H9 (cell line): ENCODE measurements around the gene RPL36. TPM values are rescaled to one million over a fixed set of nuclear protein-coding genes. Genes with fewer than 3 reads are reported as not detected.

Experiments used
- DNase-seq: peaks from one replicate; pipeline ENCODE4 v3.0.0-alpha.2; 2017
- H2AFZ ChIP-seq: one replicate; pipeline ENCODE4 v1.6.1; 2013; ENCODE audit warnings: mild to moderate bottlenecking, low read length, control low read depth, moderate library complexity
- H2AK5ac ChIP-seq: 2 replicates; pipeline ENCODE4 v1.6.1; 2013; ENCODE audit warnings: low read length, control low read depth, mixed read lengths; ENCODE audit not compliant: insufficient read length
- H2BK120ac ChIP-seq: one replicate; pipeline ENCODE4 v1.6.1; 2013; ENCODE audit warnings: low read depth, mild to moderate bottlenecking, low read length, control low read depth, inconsistent platforms; ENCODE audit not compliant: poor library complexity, severe bottlenecking
- H2BK12ac ChIP-seq: 2 replicates; pipeline ENCODE4 v1.6.1; 2013; ENCODE audit warnings: low read length, control low read depth, mixed read lengths, low read depth; ENCODE audit not compliant: insufficient read length
- H2BK15ac ChIP-seq: 2 replicates; pipeline ENCODE4 v1.6.1; 2013; ENCODE audit warnings: low read depth, low read length, control low read depth
- H2BK20ac ChIP-seq: one replicate; pipeline ENCODE4 v1.6.1; 2013; ENCODE audit warnings: low read depth, mild to moderate bottlenecking, low read length, control low read depth, inconsistent platforms; ENCODE audit not compliant: poor library complexity, severe bottlenecking
- H2BK5ac ChIP-seq: 2 replicates; pipeline ENCODE4 v1.6.1; 2013; ENCODE audit warnings: low read length, control low read depth, mixed read lengths; ENCODE audit not compliant: insufficient read length
- H3K14ac ChIP-seq: 2 replicates; pipeline ENCODE4 v1.6.1; 2013; ENCODE audit warnings: low read length, control low read depth; ENCODE audit not compliant: insufficient read depth
- H3K18ac ChIP-seq: 2 replicates; pipeline ENCODE4 v1.6.1; 2013; ENCODE audit warnings: low read depth, mild to moderate bottlenecking, mixed read lengths, low read length, control low read depth; ENCODE audit not compliant: insufficient read length
- H3K23ac ChIP-seq: 2 replicates; pipeline ENCODE4 v1.6.1; 2013; ENCODE audit warnings: low read length, control low read depth, mixed read lengths, low read depth; ENCODE audit not compliant: insufficient read length
- H3K23me2 ChIP-seq: 2 replicates; pipeline ENCODE4 v1.6.1; 2013; ENCODE audit warnings: low read depth, mild to moderate bottlenecking, mixed read lengths, low read length, control low read depth; ENCODE audit not compliant: insufficient read length, poor library complexity, severe bottlenecking
- H3K27ac ChIP-seq: 2 replicates; pipeline ENCODE4 v1.5.1; 2013; ENCODE audit warnings: low read length, control low read depth, mixed read lengths, low read depth; ENCODE audit not compliant: insufficient read length
- H3K27me3 ChIP-seq: 2 replicates; pipeline ENCODE4 v1.6.1; 2013; ENCODE audit warnings: low read length, control low read depth, inconsistent platforms; ENCODE audit not compliant: insufficient read depth
- H3K4ac ChIP-seq: 2 replicates; pipeline ENCODE4 v1.6.1; 2013; ENCODE audit warnings: low read depth, mild to moderate bottlenecking, control low read depth, inconsistent platforms, low read length, moderate library complexity
- H3K4me1 ChIP-seq: 2 replicates; pipeline ENCODE4 v1.6.1; 2013; ENCODE audit warnings: low read length, control low read depth, inconsistent platforms; ENCODE audit not compliant: insufficient read depth
- H3K4me2 ChIP-seq: 2 replicates; pipeline ENCODE4 v1.6.1; 2013; ENCODE audit warnings: low read length, control low read depth, mixed read lengths; ENCODE audit not compliant: insufficient read length, insufficient read depth
- H3K56ac ChIP-seq: 2 replicates; pipeline ENCODE4 v1.6.1; 2013; ENCODE audit warnings: low read depth, mild to moderate bottlenecking, mixed read lengths, low read length, control low read depth; ENCODE audit not compliant: insufficient read length
- H3K79me1 ChIP-seq: 2 replicates; pipeline ENCODE4 v1.6.1; 2013; ENCODE audit warnings: low read depth, mild to moderate bottlenecking, moderate library complexity, low read length, control low read depth, inconsistent platforms; ENCODE audit not compliant: insufficient read depth, poor library complexity, severe bottlenecking
- H3K79me2 ChIP-seq: 2 replicates; pipeline ENCODE4 v1.6.1; 2013; ENCODE audit warnings: low read length, control low read depth, inconsistent platforms; ENCODE audit not compliant: insufficient read depth
- H3K9ac ChIP-seq: 2 replicates; pipeline ENCODE4 v1.6.1; 2013; ENCODE audit warnings: low read length, control low read depth, mixed read lengths; ENCODE audit not compliant: insufficient read length; ENCODE audit errors: extremely low read depth
- H3K9me3 ChIP-seq: one replicate; pipeline ENCODE4 v1.6.1; 2013; ENCODE audit warnings: low read depth, low read length, inconsistent platforms; ENCODE audit not compliant: control insufficient read depth
- H3T11ph ChIP-seq: one replicate; pipeline ENCODE4 v1.6.1; 2013; ENCODE audit warnings: mild to moderate bottlenecking, low read length, control low read depth, inconsistent platforms
- H4K20me1 ChIP-seq: one replicate; pipeline ENCODE4 v1.6.1; 2013; ENCODE audit not compliant: control insufficient read depth, insufficient read length, insufficient read depth
- H4K5ac ChIP-seq: 2 replicates; pipeline ENCODE4 v1.6.1; 2013; ENCODE audit warnings: low read depth, mild to moderate bottlenecking, mixed read lengths, low read length, control low read depth; ENCODE audit not compliant: insufficient read length
- H4K8ac ChIP-seq: replicated peaks from 2 replicates; pipeline ENCODE4 v1.6.1; 2013; ENCODE audit warnings: low read length, control low read depth, mixed read lengths, low read depth; ENCODE audit not compliant: insufficient read length
- H4K91ac ChIP-seq: 2 replicates; pipeline ENCODE4 v1.6.1; 2013; ENCODE audit warnings: low read depth, mild to moderate bottlenecking, moderate library complexity, mixed read lengths, low read length, control low read depth; ENCODE audit not compliant: insufficient read length
- H3K27ac Mint-ChIP-seq, 3 experiments: 2 replicates in 2 of 3; 3 replicates in 1 of 3; pipeline ENCODE4 v1.8.0; 2020 to 2021; ENCODE audit warnings: mixed read lengths in 3 of 3, mild to moderate bottlenecking in 1 of 3, moderate library complexity in 1 of 3
- H3K27me3 Mint-ChIP-seq: 2 replicates; pipeline ENCODE4 v1.8.0; 2021; ENCODE audit warnings: low read depth, mild to moderate bottlenecking, moderate library complexity, mixed read lengths
- H3K36me3 Mint-ChIP-seq, 3 experiments: 2 replicates in 2 of 3; 3 replicates in 1 of 3; pipeline ENCODE4 v1.8.0; 2020 to 2021; ENCODE audit warnings: low read depth in 3 of 3, mixed read lengths in 3 of 3; ENCODE audit not compliant: insufficient read depth in 1 of 3
- H3K4me1 Mint-ChIP-seq, 2 experiments: 2 replicates each; pipeline ENCODE4 v1.8.0; 2020; ENCODE audit warnings: mixed read lengths in 2 of 2
- H3K4me3 Mint-ChIP-seq, 2 experiments: 2 replicates in 1 of 2; 3 replicates in 1 of 2; pipeline ENCODE4 v1.8.0; 2020 to 2021; ENCODE audit warnings: mild to moderate bottlenecking in 2 of 2, mixed read lengths in 2 of 2, moderate library complexity in 1 of 2
- H3K9me3 Mint-ChIP-seq, 2 experiments: 2 replicates in 1 of 2; 3 replicates in 1 of 2; pipeline ENCODE4 v1.8.0; 2020; ENCODE audit warnings: mild to moderate bottlenecking in 2 of 2, mixed read lengths in 2 of 2, moderate library complexity in 1 of 2
- CTCF ChIP-seq: fragments of 200-600 bp; sonication (generic); conservative IDR thresholded peaks from 3 replicates; pipeline ENCODE4 v1.8.0; 2021; ENCODE audit warnings: antibody characterized with exemption, mild to moderate bottlenecking
- WGBS: extraction: QIAGEN DNeasy Blood & Tissue Kit; methylation state at CpG from one replicate; pipeline ENCODE4 v1.1.7; 2013; ENCODE audit warnings: missing lambda C conversion rate, low lambda C conversion rate, mixed read lengths; ENCODE audit not compliant: insufficient read length; ENCODE audit errors: extremely low coverage; 5-methylcytosine and 5-hydroxymethylcytosine counted together
- total RNA-seq: library from RNA; stranded (reverse); gene quantifications from 2 replicates; pipeline ENCODE4 v1.2.1, GENCODE V29; 2021

RPL36 gene
- total RNA-seq, 1 experiment from 2014 or later = 1,074 TPM

GRCh38 chr19:5713228-5713627, 23.1 kb downstream of the RPL36 start:
- Histone ChIP-seq H4K5ac (no peak overlapping the region), H3K23me2 (peaks cover 2% of the 10 kb centered on the region), H2BK5ac (no peak overlapping the region), H2BK15ac (no peak overlapping the region), H3K27me3 (no peaks in the 10 kb centered on the region), H2BK120ac (no peak overlapping the region), H2AFZ (no peak overlapping the region), H3T11ph (no peak overlapping the region), H3K56ac (no peak overlapping the region), H3K4me2 (no peak overlapping the region), H3K79me1 (peaks cover 4% of the 10 kb centered on the region), H2AK5ac (no peak overlapping the region), H3K9me3 (no peaks in the 10 kb centered on the region), H4K20me1 (no peaks in the 10 kb centered on the region), H2BK20ac (no peak overlapping the region), H2BK12ac (no peak overlapping the region), H3K4me1 (no peaks in the 10 kb centered on the region), H3K9ac (no peak overlapping the region), H4K8ac (no peak overlapping the region), H3K23ac (no peak overlapping the region), H3K27ac (no peak overlapping the region), H3K14ac (no peak overlapping the region), H3K18ac (no peak overlapping the region), H3K4ac (no peak overlapping the region), H3K79me2 (peaks cover 18% of the 10 kb centered on the region; the same call in 1 of the 2 replicates), H4K91ac (no peak overlapping the region)
- no peak overlapping the region for H3K27ac Mint-ChIP-seq
- WGBS = no CpG with 5 or more reads among the region's 9 CpGs
- no peak for TF ChIP-seq CTCF
- peaks cover 32 to 69% (median 56%) of the 10 kb centered on the region in 3 experiments for H3K36me3 Mint-ChIP-seq
- DNase-seq = no peak
- no peaks in the 10 kb centered on the region for H3K27me3 Mint-ChIP-seq
- H3K4me3 Mint-ChIP-seq = no peak overlapping the region; a peak in 1 of 5 replicates
- H3K4me1 Mint-ChIP-seq = peaks cover 8 to 10% of the 10 kb centered on the region in 2 experiments; a peak in 3 of 4 replicates
- H3K9me3 Mint-ChIP-seq = no peaks in the 10 kb centered on the region
